H1 (cell line): ENCODE measurements around the gene C5orf24. TPM values are rescaled to one million over a fixed set of nuclear protein-coding genes. Genes with fewer than 3 reads are reported as not detected.
A peak's percentile ranks its signal among the peaks of the same experiment; 100 is the strongest.

Experiments
- BACH1 ChIP-seq: IDR thresholded peaks from 2 replicates; pipeline ENCODE4 v1.6.1; 2012; ENCODE audit warnings: low read length, improper control_type of control experiment
- CHD2 ChIP-seq: IDR thresholded peaks from 2 replicates; pipeline ENCODE4 v1.6.1; 2012; ENCODE audit warnings: low read length, improper control_type of control experiment
- CHD7 ChIP-seq: fragments of 300-600 bp; sonication (generic); IDR thresholded peaks from 2 replicates; pipeline ENCODE4 v1.7.1; 2012; ENCODE audit warnings: low read length, moderate library complexity, mild to moderate bottlenecking, inconsistent platforms; ENCODE audit not compliant: insufficient replicate concordance
- MAX ChIP-seq: IDR thresholded peaks from 2 replicates; pipeline ENCODE4 v1.6.1; 2012; ENCODE audit warnings: inconsistent platforms
- POLR2A ChIP-seq, 2 experiments: IDR thresholded peaks; 1 replicate in 1 of 2; 2 replicates in 1 of 2; pipeline ENCODE4 v1.6.1; 2011; ENCODE audit warnings: low read depth in 2 of 2, low read length in 2 of 2, mild to moderate bottlenecking in 2 of 2; ENCODE audit errors: control extremely low read depth in 1 of 2
- POLR2AphosphoS5 ChIP-seq: IDR thresholded peaks from 2 replicates; pipeline ENCODE4 v1.6.1; 2011; ENCODE audit warnings: low read depth, low read length
- SIN3A ChIP-seq, 2 experiments: IDR thresholded peaks in 1 of 2; conservative IDR thresholded peaks in 1 of 2; 2 replicates each; pipeline ENCODE4 v1.6.1; 2011 to 2012; ENCODE audit warnings: low read length in 2 of 2, improper control_type of control experiment in 1 of 2, low read depth in 1 of 2, mild to moderate bottlenecking in 1 of 2
- SP1 ChIP-seq: IDR thresholded peaks from 2 replicates; pipeline ENCODE4 v1.6.1; 2011; ENCODE audit warnings: low read depth, low read length
- SUZ12 ChIP-seq: fragments of 200-600 bp; sonication (generic); IDR thresholded peaks from 2 replicates; pipeline ENCODE4 v1.6.1; 2012; ENCODE audit warnings: mild to moderate bottlenecking, inconsistent platforms, low read length, moderate library complexity, mixed read lengths
- TAF1 ChIP-seq: IDR thresholded peaks from 2 replicates; pipeline ENCODE4 v1.6.1; 2011; ENCODE audit warnings: mild to moderate bottlenecking, low read depth, low read length
- TBP ChIP-seq: IDR thresholded peaks from 2 replicates; pipeline ENCODE4 v1.6.1; 2011; ENCODE audit warnings: low read depth, low read length, improper control_type of control experiment
- polyA plus RNA-seq, 7 experiments: library from polyadenylated mRNA; depleted of rRNA in 3 of 7; stranded (reverse) in 5 of 7; unstranded in 2 of 7; fragments of >200 nt in 5 of 7; fragments of 200-250 nt in 2 of 7; gene quantifications; 1 replicate in 5 of 7; 2 replicates in 1 of 7; 4 replicates in 1 of 7; pipeline versions ENCODE4 v1.2.1 to v1.2.3, GENCODE V29; 2011 to 2013; ENCODE audit warnings: missing spikeins in 2 of 7, mixed read lengths in 2 of 7
- total RNA-seq: library from RNA; stranded (reverse); fragmentation: NEBNext Ultra II Directional; extraction: Animal tissue kit (Norgen Biotek cat#: 25700); gene quantifications from 2 replicates; pipeline ENCODE4 v1.2.1, GENCODE V29; 2021

C5orf24 gene
- total and polyA plus RNA-seq, 2 of the 8 experiments (the other 6 are each of a cell fraction or from before 2014, with no cell fraction given): 11.1 to 20.2 TPM

GRCh38 chr5:134845852-134846640 is at the start of gene C5orf24 (continued):
- TF ChIP-seq CHD7 (no peak), CHD2 (peak; percentile 96), MAX (peak; percentile 88), BACH1 (peak; percentile 91), POLR2A (IDR thresholded peaks at IDR 0.05; ENCODE audit: control extremely low read depth in 1 of 2, low read depth in 2 of 2, low read length in 2 of 2) (peak; percentile 82 to 86), TBP (peak; percentile 62; the same call in 1 of the 2 replicates), TAF1 (peak; percentile 90), POLR2AphosphoS5 (no peak; the same call in none of the 2 replicates), SUZ12 (0 out of 2 replicates have a peak, but pooled peaks have one; percentile 20), SP1 (no peak), SIN3A (conservative IDR thresholded peaks at IDR 0.05 in 1 of 2, IDR thresholded peaks at IDR 0.05 in 1 of 2; ENCODE audit: low read depth in 1 of 2, low read length in 2 of 2) (peak in 1 of 2 experiments; percentile 56; a peak in 2 of 4 replicates)
